GM18868 (cell line): ENCODE data around the gene HIVEP2.

Source experiments
- ATAC-seq: cut with Tn5 transposase; IDR thresholded peaks from one replicate; pipeline ENCODE4 v1.9.1; 2021; ENCODE audit warnings: mild to moderate bottlenecking, moderate library complexity; ENCODE audit not compliant: unreplicated experiment

Gene HIVEP2

DNA sequence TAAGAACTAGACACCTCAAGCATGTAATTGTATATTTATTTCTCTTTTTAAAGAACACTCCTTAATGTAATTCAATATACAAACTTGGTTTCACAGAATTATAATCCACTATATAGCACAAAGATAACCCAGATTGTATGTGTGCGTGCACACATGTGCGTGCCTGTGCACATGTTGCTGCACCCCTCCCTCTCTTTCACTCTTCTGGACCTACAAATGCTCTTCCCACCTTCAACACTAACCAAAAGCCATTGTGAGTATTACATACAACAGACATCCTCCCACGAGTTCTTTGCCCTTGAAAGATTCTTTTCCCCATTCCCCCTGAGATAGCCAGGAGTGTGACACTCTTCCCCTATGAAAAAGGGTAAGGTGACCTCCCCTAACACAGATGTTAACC is 193.5 kb downstream of the HIVEP2 start:
- ATAC-seq: no peak

DNA sequence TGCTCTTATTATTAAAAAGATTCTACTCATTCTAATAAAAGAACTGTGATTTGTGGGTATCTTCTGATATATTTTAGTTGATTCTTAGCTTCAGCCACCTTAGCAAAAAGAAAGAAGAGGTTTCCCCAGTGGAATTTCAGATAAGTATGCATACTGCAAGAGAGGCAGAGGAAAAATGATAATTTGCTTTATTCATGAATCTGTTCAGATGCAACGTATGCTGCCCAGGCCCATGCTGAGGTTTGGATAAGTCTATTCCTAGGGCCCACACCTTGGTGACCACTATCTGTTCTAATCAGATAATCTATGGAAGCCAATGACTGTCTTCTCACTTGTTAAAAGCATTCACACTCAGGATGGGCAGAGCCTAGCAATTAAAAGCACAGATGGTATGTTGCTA is 194.0 kb downstream of the HIVEP2 start:
- ATAC-seq: no peak

DNA sequence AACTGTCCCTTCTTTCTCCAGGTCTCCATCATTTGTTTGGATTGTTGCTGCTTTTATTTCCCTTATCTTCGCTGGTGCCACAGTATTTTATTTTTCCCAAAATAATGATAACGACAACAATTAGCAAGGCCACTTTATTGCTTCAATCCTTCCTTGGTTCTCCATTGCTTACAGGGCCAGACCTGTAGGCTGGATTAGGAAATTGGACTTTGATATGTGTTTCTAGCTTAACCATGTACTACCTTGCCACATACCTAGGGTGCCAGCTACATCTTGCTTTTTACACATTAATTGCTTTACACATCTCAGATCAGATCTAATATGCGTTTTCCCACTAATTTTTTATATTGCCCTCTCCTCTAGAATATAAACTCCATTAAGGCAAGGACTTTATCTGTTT is 195.4 kb downstream of the HIVEP2 start:
- ATAC-seq: no peak

DNA sequence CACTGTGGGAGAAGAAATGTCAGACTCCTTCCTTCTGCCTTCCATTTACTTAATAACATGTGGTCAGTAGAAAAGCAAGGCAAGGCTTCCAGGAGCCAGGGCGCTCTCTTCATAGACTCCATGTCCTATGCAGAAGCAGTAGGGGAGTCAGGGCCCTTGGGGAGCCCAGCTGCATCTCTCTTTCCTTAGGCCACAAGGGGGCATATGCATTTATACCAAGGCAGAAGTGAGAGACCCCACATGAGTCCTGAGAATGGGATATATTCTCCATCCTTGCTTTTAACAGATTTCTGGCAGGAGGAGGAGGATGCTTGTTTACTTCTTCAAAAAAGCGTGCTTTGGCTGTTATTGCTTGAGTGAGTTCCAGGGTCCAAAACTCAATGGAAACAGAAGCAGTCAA is 198.5 kb downstream of the HIVEP2 start:
- peak; percentile 71 for ATAC-seq

DNA sequence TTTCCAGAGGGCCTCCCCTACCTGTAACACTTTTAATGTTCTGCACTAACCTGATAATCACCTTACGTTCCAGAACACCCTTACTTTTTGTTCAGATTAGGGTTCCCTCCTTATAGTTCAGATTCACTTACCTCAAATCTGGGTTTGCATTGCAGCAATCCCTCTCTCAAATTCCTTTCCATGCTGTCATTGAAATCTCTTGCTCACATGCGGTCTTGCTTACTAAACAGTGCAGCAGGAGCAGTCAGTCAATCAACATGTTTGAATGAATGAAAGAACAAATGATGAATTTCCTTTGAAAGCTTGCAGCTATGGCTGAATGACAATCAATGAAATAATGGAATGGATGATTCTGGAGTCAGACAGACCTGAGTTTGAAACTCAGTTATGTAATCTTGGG is 200.1 kb downstream of the HIVEP2 start:
- ATAC-seq: no peak

DNA sequence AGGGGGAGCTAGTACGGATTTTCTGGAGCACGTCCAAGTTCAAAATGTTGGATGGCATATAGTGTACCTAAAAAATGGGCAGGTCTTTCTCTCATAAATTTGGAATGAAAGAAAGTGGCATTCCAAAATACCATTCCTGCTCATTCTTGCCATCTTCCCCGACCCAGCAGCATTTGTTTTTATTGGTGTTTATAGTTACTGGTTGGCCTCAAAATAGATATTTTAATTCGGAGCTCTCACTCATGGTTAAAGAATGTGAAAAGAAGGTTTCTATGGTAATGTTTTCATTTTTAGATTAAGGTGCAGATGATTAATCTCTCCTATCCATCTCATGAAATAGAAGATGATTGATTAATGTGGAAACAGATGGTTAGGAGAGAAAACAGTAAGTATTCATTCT is 204.5 kb downstream of the HIVEP2 start:
- ATAC-seq: no peak

DNA sequence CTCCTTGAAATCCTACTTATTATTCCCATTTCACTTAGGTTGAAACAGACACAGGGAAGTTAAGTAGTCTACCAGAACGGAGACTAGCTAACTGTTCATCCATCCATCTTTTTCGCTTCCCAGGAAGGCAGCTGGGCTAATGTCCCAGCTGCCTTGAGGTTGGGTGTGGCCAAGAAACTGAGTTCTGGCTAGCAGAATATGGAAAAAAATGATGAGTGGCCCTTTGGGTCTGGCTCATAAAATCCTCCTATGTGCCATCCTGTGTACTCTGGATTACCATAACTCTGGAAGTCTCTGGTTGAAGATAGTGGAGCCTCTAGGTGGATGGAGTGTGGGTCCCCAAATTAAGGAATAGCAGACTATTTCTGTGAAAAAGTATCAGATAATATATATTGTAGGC is 206.2 kb downstream of the HIVEP2 start:
- ATAC-seq: no peak

DNA sequence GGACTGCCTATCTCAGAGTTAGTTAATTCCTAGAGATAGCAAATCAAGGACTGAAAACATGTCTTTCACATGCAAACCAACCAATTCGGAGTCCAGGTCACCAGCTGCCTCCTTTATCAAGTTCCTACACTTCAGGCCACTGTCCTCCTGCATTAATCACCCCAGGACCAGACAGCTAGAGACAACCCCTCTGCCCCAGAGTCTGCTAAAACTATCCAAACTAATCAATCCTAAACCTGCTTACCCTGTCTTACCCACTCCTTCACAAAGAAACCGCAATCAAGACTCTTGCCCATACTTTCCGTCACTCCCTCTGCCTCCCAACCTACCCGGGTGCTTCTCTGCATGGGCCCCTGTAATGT is 207.0 kb downstream of the HIVEP2 start:
- no peak for ATAC-seq

DNA sequence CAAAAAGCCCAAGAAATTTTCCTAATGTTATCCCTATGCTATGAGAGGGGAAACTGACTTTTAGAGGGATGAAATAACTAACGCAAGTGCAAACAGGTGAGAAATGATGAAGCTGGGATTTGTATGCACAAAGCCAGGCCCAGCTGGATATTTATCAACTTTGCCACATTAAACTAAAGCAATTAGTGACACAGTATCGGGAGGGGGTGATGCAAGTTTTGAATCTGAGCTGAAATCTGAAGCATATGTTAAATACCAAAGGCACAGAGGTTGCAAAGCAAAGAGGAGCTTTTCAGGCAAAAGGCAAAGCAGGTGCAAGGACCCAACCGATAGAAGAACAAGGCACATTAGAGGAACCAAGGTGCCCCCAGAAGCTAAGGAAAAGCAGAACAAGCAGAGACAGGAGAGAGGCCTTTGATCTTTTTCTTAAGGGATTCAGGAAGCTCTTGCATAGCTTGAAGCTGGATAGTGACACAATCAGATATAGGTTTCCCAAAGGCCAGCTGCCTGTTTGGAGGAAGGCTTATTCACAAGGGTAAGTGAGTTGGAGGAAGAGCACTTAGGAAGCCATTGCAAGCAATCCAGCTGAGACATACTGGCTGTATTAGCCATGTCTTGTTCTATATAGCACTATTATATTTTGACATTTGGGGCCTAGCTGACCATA is 207.5 kb downstream of the HIVEP2 start:
- no peak for ATAC-seq

DNA sequence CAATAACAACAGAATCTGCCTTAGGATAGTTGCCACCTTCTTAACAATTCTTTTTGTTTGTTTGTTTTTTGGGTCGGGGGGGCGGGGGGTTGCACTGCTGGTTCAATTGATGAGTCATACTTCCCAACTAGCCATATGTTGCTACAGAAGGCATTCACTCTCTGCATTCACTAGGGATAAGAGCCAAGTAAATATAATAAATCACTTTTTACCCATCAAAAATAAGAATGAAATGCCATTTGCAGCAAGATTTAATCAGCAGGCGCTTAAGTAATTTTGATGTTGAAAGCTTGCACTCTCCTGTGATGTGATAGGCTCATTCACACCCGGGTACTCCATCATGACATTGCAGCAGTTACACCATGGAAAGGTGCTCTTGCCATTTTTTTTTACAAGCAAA is 209.8 kb downstream of the HIVEP2 start:
- ATAC-seq: no peak

DNA sequence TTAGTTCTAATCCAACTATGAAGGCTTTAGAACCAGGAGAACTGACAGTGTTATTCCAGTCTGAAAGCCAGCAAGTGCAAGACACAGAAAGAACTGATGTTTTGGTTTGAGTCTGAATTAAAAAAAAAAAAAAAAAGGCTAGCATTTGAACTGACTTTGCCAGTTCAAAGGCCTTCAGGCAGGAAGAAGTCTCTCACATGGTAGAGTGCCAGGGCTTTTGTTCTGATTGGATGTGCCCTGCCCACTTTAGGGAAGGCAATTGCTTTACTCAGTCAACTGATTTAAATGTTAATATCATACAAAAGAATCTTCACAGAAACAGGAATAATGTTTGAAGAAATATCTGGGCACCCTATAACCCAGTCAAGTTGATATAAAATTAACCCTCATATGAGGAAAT is 212.2 kb downstream of the HIVEP2 start:
- no peak for ATAC-seq

DNA sequence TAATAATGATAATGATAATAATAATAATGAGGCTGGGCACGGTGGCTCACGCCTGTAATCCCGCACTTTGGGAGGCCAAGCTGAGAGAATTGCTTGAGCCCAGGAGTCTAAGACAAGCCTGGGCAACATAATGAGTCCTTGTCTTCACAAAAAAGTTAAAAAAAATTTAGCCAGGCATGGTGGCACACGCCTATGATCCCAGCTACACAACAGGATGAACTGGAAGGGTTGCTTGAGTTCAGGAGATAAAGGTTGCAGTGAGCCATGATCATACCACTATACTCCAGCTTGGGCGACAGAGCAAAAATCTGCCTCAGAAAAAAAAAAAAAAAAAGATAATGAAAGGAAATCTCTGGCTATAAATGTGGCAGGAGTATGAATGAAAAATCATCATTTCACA is 213.4 kb downstream of the HIVEP2 start:
- ATAC-seq: no peak

DNA sequence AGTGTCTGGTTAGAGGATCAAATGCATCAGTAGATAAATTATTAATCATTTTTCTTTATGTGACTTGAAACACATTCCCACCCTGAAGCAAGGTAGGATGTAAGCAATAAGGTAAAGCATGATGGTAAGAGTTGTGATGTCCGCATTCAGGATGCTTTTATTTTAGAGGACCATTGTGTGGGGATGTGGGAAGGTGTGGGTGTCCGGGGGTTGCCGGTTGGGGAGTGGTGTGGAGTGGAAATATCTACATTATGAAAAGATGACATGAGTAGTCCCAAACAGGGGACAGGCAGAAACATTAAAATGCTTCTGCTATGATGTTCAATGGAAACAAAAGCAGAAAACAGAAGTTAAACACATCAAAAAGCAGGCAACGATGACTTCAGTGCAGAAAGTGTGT is 215.4 kb downstream of the HIVEP2 start:
- ATAC-seq: no peak

DNA sequence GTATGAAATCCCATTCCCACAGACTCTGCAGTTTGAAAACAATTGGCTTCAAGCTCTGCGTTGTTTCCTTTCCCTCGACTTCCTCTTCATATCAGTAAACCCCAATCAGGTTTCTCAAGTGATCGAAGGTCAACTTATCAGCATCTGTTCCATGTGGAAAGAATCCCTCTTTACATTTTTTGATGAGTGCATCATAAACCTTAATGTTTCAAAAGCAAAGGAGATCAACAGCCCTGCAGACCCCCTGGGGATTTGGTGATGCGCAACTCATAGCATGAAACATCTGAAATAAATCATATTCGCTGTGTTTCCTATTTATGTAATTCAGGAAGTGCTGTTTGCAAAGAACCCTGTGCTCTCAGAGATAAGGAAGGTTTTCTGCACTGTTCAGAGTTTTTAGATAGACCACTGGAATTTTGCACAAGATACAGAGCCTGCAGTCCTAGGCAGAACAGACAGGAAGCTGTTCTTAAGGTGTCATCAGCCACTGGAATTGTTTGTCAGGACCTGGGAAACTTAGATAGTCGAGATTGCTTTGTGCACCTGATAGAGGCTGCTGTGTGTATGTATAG is 216.0 kb downstream of the HIVEP2 start:
- ATAC-seq: no peak

DNA sequence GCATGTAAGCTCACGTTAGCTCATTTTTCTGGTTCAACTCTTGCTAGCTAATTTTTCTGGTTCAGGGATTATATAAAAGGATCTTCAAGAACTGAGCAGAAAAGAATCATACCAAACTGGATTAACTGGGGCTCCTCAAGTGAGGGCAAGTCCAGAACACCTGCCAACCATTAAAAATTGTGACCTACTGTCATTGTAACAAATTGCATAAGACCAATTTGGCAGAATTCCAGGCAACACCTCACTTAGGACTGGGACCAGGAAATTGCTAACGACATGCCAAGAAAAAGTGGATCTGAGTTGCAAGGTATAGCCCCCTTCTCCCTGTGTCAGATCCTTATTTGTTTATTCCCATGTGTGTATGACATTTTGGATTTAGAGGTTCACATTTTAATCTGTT is 216.6 kb downstream of the HIVEP2 start:
- ATAC-seq: no peak

DNA sequence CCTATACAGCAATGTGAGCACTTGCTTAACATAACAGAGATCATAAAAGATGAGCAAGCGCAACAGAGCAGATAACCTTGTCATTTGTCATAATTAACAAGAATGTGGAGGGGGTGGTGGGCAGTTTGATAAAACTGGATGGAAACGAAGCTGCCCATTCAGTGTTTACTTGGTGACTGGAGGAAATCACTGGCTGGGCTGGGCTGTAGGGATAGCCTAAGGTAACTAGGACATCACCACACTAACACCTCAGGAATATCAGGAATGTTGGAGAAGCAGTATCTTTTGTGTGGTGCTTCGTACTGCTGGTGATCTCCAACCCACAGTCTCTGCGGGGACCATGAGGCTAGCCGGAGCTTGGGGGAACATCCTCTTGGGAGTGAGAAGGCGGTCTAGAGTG is 218.4 kb downstream of the HIVEP2 start:
- ATAC-seq: no peak

DNA sequence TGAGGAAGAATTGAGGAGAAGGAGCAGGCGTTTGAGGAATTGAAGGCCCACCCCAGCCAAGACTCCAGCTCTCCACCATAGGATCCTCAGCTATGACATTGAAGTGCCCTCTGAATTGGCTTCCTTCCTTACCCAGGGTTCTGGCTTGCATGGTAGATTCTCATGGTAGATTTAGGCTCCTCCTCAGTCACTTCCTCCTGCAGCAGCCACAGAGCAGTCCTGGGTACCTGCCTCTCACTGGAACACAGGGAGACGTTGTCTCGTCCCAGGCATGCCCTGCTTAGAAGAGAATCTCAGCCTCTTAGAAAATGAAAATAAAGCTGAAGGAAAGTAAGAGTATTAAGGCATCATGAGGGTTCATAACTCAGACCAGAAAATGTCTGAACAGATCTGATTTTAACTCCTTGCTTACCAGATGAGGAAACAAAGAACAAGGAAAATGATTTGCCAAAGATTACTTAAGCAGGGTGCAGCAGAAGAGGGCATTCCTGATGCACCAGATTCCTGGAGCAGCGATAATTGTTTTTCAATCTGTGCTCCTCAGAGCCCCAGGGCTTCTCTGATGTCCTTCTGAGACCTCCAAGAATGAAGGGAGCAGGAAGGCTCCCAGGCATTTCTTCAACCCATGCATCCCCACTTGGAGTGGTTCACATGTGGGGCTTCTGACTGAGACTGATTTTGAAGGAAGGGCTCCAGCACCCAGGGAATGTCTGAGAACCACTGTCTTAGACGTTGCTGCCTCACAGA is 219.8 kb downstream of the HIVEP2 start:
- no peak for ATAC-seq

DNA sequence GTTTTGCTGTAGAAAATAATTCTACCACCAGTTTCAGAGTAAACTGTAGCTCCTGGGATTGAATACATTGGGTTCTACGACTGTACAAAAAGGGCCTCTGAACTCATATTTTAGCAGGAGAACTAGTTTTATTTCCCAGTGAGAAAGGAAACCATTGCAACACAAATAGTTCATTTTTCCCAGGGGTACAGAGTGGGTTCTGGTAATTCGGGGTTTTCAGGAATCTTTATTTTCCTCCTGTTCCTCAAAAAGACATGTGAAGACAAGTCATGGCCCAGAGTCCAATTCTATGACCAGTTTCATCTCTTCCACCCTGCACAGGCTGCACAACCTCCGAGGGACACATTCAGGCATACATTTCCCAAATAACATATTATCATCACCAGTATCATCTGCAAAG is 222.1 kb downstream of the HIVEP2 start:
- ATAC-seq: no peak

DNA sequence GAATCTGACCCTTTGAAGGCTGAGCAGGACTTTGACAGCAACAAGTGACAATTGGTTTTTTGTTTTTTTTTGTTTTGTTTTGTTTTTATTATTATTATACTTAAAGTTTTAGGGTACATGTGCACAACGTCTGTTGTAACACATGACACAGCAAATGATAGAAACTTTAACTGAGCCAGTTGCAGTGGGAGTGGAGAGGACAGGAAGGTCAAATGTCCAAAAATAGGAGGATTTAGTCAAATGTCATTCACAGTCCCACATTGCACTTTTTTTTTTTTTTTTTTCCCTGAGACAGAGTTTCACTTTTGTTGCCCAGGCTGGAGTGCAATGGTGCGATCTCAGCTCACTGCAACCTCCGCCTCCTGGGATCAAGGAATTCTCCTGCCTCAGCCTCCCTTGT is 223.0 kb downstream of the HIVEP2 start:
- no peak for ATAC-seq

DNA sequence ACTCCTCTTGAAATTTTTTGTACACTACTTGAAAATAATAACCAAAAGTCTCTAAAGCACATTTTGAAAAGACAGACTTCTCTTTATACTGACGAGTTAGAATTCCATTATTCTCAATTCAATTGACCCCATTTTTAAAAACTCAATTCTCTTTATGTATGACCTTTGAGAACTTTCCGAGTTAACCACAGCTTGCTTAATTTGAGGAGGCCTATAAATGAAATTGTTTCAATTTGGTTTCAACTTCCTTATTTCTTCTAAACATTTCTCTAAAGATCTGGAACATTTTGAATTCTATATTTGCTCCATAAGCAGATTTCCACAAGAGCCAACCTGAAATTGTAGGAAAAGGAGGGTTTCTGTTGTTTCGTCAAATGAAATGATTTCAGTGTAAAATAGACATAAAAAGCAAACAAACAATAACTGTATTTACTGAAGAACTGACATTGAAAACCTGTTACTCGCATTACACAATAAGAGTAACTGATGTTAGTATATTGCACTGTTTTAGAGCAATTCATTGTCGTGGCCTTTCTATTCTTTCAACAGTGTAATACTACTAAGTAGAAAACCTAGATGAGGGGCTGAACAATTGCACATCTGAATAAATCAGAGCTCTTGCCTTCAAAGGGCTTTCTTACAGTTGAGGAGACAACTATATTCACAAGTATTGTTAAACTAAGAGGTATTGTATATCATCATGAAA is 223.6 kb downstream of the HIVEP2 start:
- no peak for ATAC-seq

DNA sequence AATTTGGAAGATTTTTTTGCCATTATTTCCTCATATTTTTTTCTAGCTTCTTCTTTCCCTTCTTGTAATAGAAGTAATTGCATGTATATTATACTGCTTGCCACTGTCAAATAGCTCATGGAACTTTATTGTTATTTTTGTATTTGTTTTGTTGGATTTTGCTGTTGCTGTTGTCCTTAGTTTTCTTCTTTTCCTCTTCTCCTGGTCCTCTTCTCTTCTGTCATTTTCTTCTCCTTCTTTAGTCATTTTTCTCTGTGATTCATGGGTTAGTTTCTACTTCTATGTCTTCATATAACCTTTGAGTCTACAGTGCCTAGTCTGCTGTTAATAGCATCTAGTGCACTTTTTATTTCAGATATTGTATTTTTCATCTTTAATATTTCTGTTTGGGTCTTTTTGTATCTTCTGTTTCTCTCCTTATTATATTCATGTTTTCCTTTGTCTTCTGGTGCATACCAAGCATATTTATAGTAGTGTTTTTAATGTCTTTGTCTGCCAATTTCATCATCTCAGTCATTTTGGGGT is 226.2 kb downstream of the HIVEP2 start:
- no peak for ATAC-seq

DNA sequence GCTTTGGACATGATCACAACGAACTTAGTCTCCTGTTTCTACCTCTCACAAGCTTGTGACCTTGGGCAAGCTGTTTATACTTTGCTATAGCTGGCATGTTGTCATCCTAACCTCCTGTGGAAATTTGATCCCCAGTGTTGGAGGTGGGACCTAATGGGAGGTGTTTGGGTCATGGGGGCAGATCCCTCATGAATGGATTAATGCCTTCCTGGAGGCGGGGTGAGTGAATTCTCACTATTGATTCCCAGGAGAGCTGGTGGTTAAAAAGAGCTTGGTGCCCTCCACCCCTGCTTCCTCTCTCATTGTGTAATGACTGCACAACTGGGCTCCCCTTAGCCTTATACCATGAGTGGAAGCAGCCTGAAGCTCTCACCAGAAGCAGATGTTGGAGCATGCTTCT is 228.9 kb downstream of the HIVEP2 start:
- no peak for ATAC-seq
